ENCODE data around the gene SLIT3. TPM values are rescaled to one million over a fixed set of nuclear protein-coding genes. Genes with fewer than 3 reads are reported as not detected.

SLIT3 gene
- total and polyA plus RNA-seq, 9 of the 15 experiments (the other 6 are each of a cell fraction or from before 2014, with no cell fraction given), result 0.01 to 0.04 TPM; not detected in 7

GRCh38 chr5:169012450-169012849, 288.5 kb downstream of the SLIT3 start (continued):
- TF ChIP-seq, protein P1, sequence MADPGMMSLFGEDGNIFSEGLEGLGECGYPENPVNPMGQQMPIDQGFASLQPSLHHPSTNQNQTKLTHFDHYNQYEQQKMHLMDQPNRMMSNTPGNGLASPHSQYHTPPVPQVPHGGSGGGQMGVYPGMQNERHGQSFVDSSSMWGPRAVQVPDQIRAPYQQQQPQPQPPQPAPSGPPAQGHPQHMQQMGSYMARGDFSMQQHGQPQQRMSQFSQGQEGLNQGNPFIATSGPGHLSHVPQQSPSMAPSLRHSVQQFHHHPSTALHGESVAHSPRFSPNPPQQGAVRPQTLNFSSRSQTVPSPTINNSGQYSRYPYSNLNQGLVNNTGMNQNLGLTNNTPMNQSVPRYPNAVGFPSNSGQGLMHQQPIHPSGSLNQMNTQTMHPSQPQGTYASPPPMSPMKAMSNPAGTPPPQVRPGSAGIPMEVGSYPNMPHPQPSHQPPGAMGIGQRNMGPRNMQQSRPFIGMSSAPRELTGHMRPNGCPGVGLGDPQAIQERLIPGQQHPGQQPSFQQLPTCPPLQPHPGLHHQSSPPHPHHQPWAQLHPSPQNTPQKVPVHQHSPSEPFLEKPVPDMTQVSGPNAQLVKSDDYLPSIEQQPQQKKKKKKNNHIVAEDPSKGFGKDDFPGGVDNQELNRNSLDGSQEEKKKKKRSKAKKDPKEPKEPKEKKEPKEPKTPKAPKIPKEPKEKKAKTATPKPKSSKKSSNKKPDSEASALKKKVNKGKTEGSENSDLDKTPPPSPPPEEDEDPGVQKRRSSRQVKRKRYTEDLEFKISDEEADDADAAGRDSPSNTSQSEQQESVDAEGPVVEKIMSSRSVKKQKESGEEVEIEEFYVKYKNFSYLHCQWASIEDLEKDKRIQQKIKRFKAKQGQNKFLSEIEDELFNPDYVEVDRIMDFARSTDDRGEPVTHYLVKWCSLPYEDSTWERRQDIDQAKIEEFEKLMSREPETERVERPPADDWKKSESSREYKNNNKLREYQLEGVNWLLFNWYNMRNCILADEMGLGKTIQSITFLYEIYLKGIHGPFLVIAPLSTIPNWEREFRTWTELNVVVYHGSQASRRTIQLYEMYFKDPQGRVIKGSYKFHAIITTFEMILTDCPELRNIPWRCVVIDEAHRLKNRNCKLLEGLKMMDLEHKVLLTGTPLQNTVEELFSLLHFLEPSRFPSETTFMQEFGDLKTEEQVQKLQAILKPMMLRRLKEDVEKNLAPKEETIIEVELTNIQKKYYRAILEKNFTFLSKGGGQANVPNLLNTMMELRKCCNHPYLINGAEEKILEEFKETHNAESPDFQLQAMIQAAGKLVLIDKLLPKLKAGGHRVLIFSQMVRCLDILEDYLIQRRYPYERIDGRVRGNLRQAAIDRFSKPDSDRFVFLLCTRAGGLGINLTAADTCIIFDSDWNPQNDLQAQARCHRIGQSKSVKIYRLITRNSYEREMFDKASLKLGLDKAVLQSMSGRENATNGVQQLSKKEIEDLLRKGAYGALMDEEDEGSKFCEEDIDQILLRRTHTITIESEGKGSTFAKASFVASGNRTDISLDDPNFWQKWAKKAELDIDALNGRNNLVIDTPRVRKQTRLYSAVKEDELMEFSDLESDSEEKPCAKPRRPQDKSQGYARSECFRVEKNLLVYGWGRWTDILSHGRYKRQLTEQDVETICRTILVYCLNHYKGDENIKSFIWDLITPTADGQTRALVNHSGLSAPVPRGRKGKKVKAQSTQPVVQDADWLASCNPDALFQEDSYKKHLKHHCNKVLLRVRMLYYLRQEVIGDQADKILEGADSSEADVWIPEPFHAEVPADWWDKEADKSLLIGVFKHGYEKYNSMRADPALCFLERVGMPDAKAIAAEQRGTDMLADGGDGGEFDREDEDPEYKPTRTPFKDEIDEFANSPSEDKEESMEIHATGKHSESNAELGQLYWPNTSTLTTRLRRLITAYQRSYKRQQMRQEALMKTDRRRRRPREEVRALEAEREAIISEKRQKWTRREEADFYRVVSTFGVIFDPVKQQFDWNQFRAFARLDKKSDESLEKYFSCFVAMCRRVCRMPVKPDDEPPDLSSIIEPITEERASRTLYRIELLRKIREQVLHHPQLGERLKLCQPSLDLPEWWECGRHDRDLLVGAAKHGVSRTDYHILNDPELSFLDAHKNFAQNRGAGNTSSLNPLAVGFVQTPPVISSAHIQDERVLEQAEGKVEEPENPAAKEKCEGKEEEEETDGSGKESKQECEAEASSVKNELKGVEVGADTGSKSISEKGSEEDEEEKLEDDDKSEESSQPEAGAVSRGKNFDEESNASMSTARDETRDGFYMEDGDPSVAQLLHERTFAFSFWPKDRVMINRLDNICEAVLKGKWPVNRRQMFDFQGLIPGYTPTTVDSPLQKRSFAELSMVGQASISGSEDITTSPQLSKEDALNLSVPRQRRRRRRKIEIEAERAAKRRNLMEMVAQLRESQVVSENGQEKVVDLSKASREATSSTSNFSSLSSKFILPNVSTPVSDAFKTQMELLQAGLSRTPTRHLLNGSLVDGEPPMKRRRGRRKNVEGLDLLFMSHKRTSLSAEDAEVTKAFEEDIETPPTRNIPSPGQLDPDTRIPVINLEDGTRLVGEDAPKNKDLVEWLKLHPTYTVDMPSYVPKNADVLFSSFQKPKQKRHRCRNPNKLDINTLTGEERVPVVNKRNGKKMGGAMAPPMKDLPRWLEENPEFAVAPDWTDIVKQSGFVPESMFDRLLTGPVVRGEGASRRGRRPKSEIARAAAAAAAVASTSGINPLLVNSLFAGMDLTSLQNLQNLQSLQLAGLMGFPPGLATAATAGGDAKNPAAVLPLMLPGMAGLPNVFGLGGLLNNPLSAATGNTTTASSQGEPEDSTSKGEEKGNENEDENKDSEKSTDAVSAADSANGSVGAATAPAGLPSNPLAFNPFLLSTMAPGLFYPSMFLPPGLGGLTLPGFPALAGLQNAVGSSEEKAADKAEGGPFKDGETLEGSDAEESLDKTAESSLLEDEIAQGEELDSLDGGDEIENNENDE (IDR thresholded peaks at IDR 0.05; ENCODE audit: low read depth, low read length), result no peak
- TF ChIP-seq HDGF (IDR thresholded peaks at IDR 0.05), result no peak
